Mesendoderm (in vitro differentiated cells): ENCODE data around the gene HPS3.

ENCODE experiments used
- DNase-seq: peaks from one replicate; pipeline ENCODE4 v3.0.0; 2013
- H2AK5ac ChIP-seq: 2 replicates; pipeline ENCODE4 v1.6.1; 2013; ENCODE audit warnings: low read length, inconsistent platforms
- H2BK120ac ChIP-seq: 2 replicates; pipeline ENCODE4 v1.6.1; 2013; ENCODE audit warnings: low read depth, mild to moderate bottlenecking, low read length, moderate library complexity, mixed read lengths
- H2BK15ac ChIP-seq: replicated peaks from 2 replicates; pipeline ENCODE4 v1.6.1; 2013; ENCODE audit warnings: low read depth, mild to moderate bottlenecking, moderate library complexity
- H2BK5ac ChIP-seq: 2 replicates; pipeline ENCODE4 v1.6.1; 2013; ENCODE audit warnings: low read length, inconsistent platforms
- H3K18ac ChIP-seq: 2 replicates; pipeline ENCODE4 v1.6.1; 2013; ENCODE audit warnings: mild to moderate bottlenecking, low read length, mixed read lengths
- H3K23ac ChIP-seq: one replicate; pipeline ENCODE4 v1.6.1; 2013; ENCODE audit warnings: low read length
- H3K27ac ChIP-seq: 2 replicates; pipeline ENCODE4 v1.5.1; 2013; ENCODE audit warnings: low read depth, mild to moderate bottlenecking, inconsistent platforms, low read length, moderate library complexity
- H3K27me3 ChIP-seq: 2 replicates; pipeline ENCODE4 v1.6.1; 2013; ENCODE audit warnings: low read length, control low read depth, mild to moderate bottlenecking, inconsistent platforms; ENCODE audit not compliant: insufficient read depth, poor library complexity
- H3K36me3 ChIP-seq: 2 replicates; pipeline ENCODE4 v1.6.1; 2013; ENCODE audit warnings: low read length, inconsistent platforms; ENCODE audit not compliant: control insufficient read depth, insufficient read depth
- H3K4ac ChIP-seq: one replicate; pipeline ENCODE4 v1.6.1; 2013; ENCODE audit warnings: low read depth, mild to moderate bottlenecking, low read length, moderate library complexity
- H3K4me1 ChIP-seq: 2 replicates; pipeline ENCODE4 v1.6.1; 2013; ENCODE audit warnings: low read depth, low read length, inconsistent platforms; ENCODE audit not compliant: control insufficient read depth
- H3K4me2 ChIP-seq: 2 replicates; pipeline ENCODE4 v1.6.1; 2013; ENCODE audit warnings: low read length
- H3K4me3 ChIP-seq: 2 replicates; pipeline ENCODE4 v1.5.1; 2013; ENCODE audit warnings: mild to moderate bottlenecking, low read length
- H3K56ac ChIP-seq: one replicate; pipeline ENCODE4 v1.6.1; 2013; ENCODE audit warnings: low read length
- H3K79me1 ChIP-seq: 2 replicates; pipeline ENCODE4 v1.6.1; 2013; ENCODE audit warnings: low read length, inconsistent platforms
- H3K79me2 ChIP-seq: 2 replicates; pipeline ENCODE4 v1.6.1; 2013; ENCODE audit warnings: mild to moderate bottlenecking, low read length; ENCODE audit not compliant: control insufficient read depth, insufficient read depth
- H3K9ac ChIP-seq: 2 replicates; pipeline ENCODE4 v1.6.1; 2013; ENCODE audit warnings: low read length, inconsistent platforms
- H4K5ac ChIP-seq: one replicate; pipeline ENCODE4 v1.6.1; 2013; ENCODE audit warnings: low read length
- H4K8ac ChIP-seq: one replicate; pipeline ENCODE4 v1.6.1; 2013; ENCODE audit warnings: low read depth, mild to moderate bottlenecking, control low read depth, low read length, moderate library complexity
- WGBS: extraction: QIAGEN DNeasy Blood & Tissue Kit; methylation state at CpG from one replicate; pipeline ENCODE4 v1.1.7; 2013; ENCODE audit warnings: low lambda C conversion rate, missing lambda C conversion rate; ENCODE audit not compliant: insufficient coverage; ENCODE audit errors: extremely low coverage; 5-methylcytosine and 5-hydroxymethylcytosine counted together

Gene HPS3

DNA sequence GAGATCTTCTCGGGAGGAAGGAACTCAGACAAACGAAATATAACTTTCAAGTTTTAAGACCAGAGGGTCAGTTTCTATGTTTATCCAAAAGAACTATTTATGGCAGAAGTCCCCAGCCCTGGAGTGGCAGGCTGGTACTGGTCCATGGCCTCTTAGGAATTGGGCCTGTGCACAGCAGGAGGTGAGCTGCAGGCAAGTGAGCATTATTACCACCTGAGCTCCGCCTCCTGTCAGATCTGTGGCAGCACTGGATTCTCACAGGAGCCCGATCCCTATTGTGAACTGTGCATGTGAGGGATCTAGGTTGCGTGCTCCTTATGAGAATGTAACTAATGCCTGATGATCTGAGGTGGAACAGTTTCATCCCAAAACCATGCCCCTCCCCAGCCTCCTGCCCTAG is 14.3 kb upstream of the HPS3 start:
- Histone ChIP-seq H2BK5ac (no peak overlapping the region), H3K79me1 (no peaks in the 10 kb centered on the region), H3K23ac (no peak overlapping the region), H3K27me3 (no peaks in the 10 kb centered on the region), H3K4ac (no peak overlapping the region), H3K56ac (no peak overlapping the region), H3K79me2 (no peaks in the 10 kb centered on the region), H3K27ac (no peak overlapping the region), H3K18ac (no peak overlapping the region), H3K4me2 (no peak overlapping the region), H3K4me3 (no peak overlapping the region), H3K4me1 (no peaks in the 10 kb centered on the region), H2BK120ac (no peak overlapping the region), H2AK5ac (no peak overlapping the region), H4K8ac (no peak overlapping the region), H3K9ac (no peak overlapping the region), H3K36me3 (no peaks in the 10 kb centered on the region), H4K5ac (no peak overlapping the region), H2BK15ac (no peak overlapping the region)
- no CpG with 5 or more reads among the region's 5 CpGs for WGBS
- DNase-seq, result peak; percentile 25

DNA sequence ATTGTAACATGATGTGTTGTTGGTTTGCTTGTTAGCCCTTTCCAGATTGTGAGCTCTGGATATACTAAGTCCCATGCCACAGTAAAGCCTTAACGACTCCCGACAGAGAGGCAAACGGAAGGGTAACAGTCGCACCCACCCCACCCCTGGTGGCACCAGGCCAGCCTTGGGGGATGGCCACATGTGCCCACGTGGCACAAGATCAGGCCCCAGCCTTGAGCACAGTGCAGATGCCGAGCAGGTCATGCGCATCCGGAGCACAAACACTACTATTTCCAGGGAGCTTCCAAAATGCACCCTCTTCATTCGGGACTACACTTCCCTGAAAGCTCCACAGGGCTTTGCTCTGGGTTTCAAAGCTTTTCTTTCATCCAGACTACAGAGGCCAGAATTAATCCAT is 10.7 kb upstream of the HPS3 start:
- Histone ChIP-seq H3K4me2 (no peak overlapping the region), H3K4me3 (no peak overlapping the region), H4K8ac (no peak overlapping the region), H3K4me1 (no peaks in the 10 kb centered on the region), H3K9ac (no peak overlapping the region), H3K79me1 (no peaks in the 10 kb centered on the region), H3K23ac (no peak overlapping the region), H3K27me3 (no peaks in the 10 kb centered on the region), H2BK5ac (no peak overlapping the region), H3K79me2 (no peaks in the 10 kb centered on the region), H3K4ac (no peak overlapping the region), H3K18ac (no peak overlapping the region), H4K5ac (no peak overlapping the region), H3K27ac (no peak overlapping the region), H3K56ac (no peak overlapping the region), H2AK5ac (no peak overlapping the region), H2BK120ac (no peak overlapping the region), H3K36me3 (no peaks in the 10 kb centered on the region), H2BK15ac (no peak overlapping the region)
- no CpG with 5 or more reads among the region's 9 CpGs for WGBS
- no peak for DNase-seq

DNA sequence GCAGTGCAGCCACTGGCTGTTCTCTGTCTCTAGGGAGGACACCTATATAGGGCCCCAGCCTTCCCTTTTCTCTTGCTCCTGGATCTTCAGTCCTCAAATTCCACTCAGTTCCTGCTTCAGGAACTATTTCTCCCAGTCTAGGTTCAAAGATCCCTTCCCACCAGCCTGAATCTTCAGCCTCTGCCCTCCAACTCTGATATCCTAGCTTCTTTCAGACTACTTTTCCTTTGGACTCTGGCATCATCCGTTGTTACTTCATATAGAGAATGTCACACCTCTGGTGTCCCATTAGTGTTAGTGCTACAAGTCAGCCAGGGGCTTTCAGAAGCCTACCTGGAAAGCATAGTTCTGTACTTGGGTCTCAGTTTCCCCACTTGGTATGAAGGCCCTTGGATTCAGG is 10.0 kb upstream of the HPS3 start:
- H3K27me3 ChIP-seq, result no peaks in the 10 kb centered on the region
- H3K56ac ChIP-seq, result no peak overlapping the region
- no peak overlapping the region for H4K5ac ChIP-seq
- no CpG with 5 or more reads among the region's 1 CpG for WGBS
- H3K4me1 ChIP-seq, result no peaks in the 10 kb centered on the region
- H3K79me1 ChIP-seq, result no peaks in the 10 kb centered on the region
- H3K23ac ChIP-seq, result no peak overlapping the region
- no peak overlapping the region for H2BK120ac ChIP-seq
- H2BK15ac ChIP-seq, result no peak overlapping the region
- no peak overlapping the region for H2AK5ac ChIP-seq
- H3K18ac ChIP-seq, result no peak overlapping the region
- H3K9ac ChIP-seq, result no peak overlapping the region
- no peak overlapping the region for H3K4me2 ChIP-seq
- H3K4me3 ChIP-seq, result no peak overlapping the region
- no peak overlapping the region for H2BK5ac ChIP-seq
- H4K8ac ChIP-seq, result no peak overlapping the region
- no peak for DNase-seq
- H3K4ac ChIP-seq, result no peak overlapping the region
- H3K79me2 ChIP-seq, result no peaks in the 10 kb centered on the region
- H3K27ac ChIP-seq, result no peak overlapping the region
- no peaks in the 10 kb centered on the region for H3K36me3 ChIP-seq

DNA sequence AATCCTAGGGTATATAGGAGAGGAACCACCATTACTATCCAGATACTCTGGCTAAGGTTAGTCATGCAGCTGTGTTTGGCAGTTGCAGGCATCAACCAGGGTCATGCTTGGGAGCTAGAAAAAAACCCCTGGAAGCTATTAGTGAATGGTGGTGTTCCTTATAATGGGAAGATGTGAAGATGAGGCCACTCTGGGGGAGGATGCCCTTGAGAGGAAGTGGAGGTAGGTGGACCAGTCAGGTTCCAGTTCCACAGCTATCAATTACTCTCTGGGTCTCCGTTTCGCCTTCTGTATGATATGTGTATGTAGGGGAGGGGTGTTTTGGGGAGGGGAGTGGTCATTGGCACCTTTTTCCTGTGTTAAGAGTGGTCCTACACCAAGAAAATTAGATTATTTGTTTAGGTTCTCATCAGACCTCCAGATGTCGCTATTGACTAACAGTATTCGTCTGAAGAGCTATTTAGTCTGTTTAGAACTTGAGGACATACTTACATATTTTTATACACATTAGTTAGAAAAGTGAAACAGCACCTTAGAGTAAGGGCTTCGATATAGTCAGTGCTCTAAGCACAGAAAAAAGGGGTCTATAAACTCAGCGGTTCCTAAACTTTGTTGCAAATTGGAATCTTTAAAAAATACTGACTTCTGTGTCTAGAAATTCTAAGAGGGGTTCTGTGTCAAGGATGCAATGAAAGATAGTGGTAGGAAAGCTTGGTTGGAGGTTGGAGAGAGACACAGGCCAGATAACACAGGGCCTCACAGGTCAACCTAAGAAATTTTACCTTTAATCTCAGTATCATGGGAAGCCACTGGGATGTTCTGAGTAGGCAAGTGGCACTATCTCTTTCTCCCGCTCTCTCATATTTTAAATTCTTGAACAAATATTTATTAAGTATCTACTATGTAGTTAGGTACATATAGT is 9.1 kb upstream of the HPS3 start:
- no peak overlapping the region for H3K9ac ChIP-seq
- no peaks in the 10 kb centered on the region for H3K4me1 ChIP-seq
- H3K79me1 ChIP-seq, result no peaks in the 10 kb centered on the region
- H3K4me2 ChIP-seq, result no peak overlapping the region
- H2AK5ac ChIP-seq, result no peak overlapping the region
- no peak overlapping the region for H4K8ac ChIP-seq
- no peak overlapping the region for H3K23ac ChIP-seq
- no peak overlapping the region for H3K18ac ChIP-seq
- DNase-seq, result peak; percentile 76
- H4K5ac ChIP-seq, result no peak overlapping the region
- H3K27ac ChIP-seq, result no peak overlapping the region
- H3K56ac ChIP-seq, result no peak overlapping the region
- no peaks in the 10 kb centered on the region for H3K27me3 ChIP-seq
- WGBS, result no CpG with 5 or more reads among the region's 7 CpGs
- H2BK15ac ChIP-seq, result no peak overlapping the region
- H2BK120ac ChIP-seq, result no peak overlapping the region
- H3K79me2 ChIP-seq, result no peaks in the 10 kb centered on the region
- H3K4ac ChIP-seq, result no peak overlapping the region
- H3K4me3 ChIP-seq, result no peak overlapping the region
- no peaks in the 10 kb centered on the region for H3K36me3 ChIP-seq
- H2BK5ac ChIP-seq, result no peak overlapping the region

DNA sequence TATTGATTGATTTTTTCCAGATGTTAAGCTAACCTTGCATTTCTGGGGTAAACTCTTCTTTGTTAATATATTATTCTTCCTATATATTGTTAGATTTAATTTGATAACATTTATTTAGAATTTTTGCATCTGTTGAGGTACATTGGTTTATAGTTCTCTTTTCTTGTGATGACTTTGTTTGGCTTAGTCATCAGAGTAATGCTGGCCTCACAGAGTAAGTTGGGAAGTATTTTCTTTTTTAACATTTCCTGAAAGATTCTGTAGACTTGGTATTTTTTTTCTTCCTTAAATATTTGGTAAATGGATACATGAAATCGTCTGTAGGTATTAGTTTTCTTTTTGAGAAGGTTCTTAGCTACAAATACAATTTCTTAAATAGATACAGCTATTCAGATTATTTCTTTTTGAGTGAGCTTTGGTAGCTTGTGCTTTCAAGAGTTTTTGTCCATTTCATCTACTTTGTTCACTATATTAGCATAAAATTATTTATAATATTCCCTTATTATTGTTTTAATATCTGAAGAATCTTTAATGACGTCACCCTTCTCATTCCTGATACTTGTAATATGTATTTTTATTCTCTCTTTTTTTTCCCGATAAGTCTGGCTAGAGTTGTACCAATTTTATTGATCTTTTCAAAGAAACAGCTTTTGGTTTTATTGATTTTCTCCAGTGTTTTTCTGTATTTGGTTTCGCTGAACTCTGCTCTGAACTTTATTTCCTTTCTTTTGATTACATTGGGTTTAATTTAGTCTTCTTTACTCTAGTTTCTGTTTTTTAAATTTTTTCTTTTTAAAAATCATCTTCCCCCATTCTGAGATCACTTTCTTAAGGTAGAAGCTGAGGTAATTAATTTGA is 6.5 kb upstream of the HPS3 start:
- Histone ChIP-seq H3K18ac (no peak overlapping the region), H4K8ac (no peak overlapping the region), H3K9ac (no peak overlapping the region), H3K4me1 (no peaks in the 10 kb centered on the region), H3K56ac (no peak overlapping the region), H3K23ac (no peak overlapping the region), H2BK5ac (no peak overlapping the region), H3K4me3 (no peak overlapping the region), H3K79me1 (no peaks in the 10 kb centered on the region), H2BK120ac (no peak overlapping the region), H3K4me2 (no peak overlapping the region), H3K4ac (no peak overlapping the region), H2BK15ac (no peak overlapping the region), H3K27ac (no peak overlapping the region), H2AK5ac (no peak overlapping the region), H3K79me2 (no peaks in the 10 kb centered on the region), H3K36me3 (no peaks in the 10 kb centered on the region), H4K5ac (no peak overlapping the region), H3K27me3 (no peaks in the 10 kb centered on the region)
- WGBS, result no CpG with 5 or more reads among the region's 4 CpGs
- DNase-seq, result no peak
